ENCODE measurements around the gene ASPSCR1. TPM values are rescaled to one million over a fixed set of nuclear protein-coding genes. Genes with fewer than 3 reads are reported as not detected.

The ASPSCR1 gene
- total and polyA plus RNA-seq, 2 of the 13 experiments (the other 11 are each of a cell fraction or from before 2014, with no cell fraction given): 274 to 314 TPM

- TF ChIP-seq ARHGAP35 (CRISPR knock-in tag; IDR thresholded peaks at IDR 0.05; ENCODE audit: borderline replicate concordance) (no peak), SKI (IDR thresholded peaks at IDR 0.05; ENCODE audit: partially characterized antibody) (no peak), BCL6 (CRISPR knock-in tag; IDR thresholded peaks at IDR 0.05) (peak; percentile 50; the same call in 1 of the 2 replicates), ZNF800 (CRISPR knock-in tag; IDR thresholded peaks at IDR 0.05) (no peak), ZSCAN5A (CRISPR knock-in tag; IDR thresholded peaks at IDR 0.05; ENCODE audit: borderline replicate concordance) (no peak), SNAI1 (CRISPR knock-in tag; IDR thresholded peaks at IDR 0.05; ENCODE audit: borderline replicate concordance) (no peak), ZNF850 (CRISPR knock-in tag; conservative IDR thresholded peaks at IDR 0.05) (no peak), ZNF775 (CRISPR knock-in tag; IDR thresholded peaks at IDR 0.05; ENCODE audit: borderline replicate concordance) (no peak), DRAP1 (CRISPR knock-in tag; IDR thresholded peaks at IDR 0.05) (no peak), ZNF878 (CRISPR knock-in tag; IDR thresholded peaks at IDR 0.05) (no peak), PCBP2 (optimal IDR thresholded peaks at IDR 0.05; ENCODE audit: low read depth, low read length, poor library complexity, severe bottlenecking) (no peak), PBX3 (CRISPR knock-in tag; IDR thresholded peaks at IDR 0.05; ENCODE audit: borderline replicate concordance) (no peak), HDAC1 (CRISPR knock-in tag; IDR thresholded peaks at IDR 0.05) (peak; percentile 64), ZFX (CRISPR knock-in tag; IDR thresholded peaks at IDR 0.05; ENCODE audit: low read depth) (peak; percentile 75), PPARG (CRISPR knock-in tag; conservative IDR thresholded peaks at IDR 0.05) (no peak), ZNF576 (CRISPR knock-in tag; IDR thresholded peaks at IDR 0.05) (no peak), HDAC2 (CRISPR knock-in tag; IDR thresholded peaks at IDR 0.05) (peak; percentile 68), DMAP1 (CRISPR knock-in tag; IDR thresholded peaks at IDR 0.05) (no peak), KMT2B (CRISPR knock-in tag; IDR thresholded peaks at IDR 0.05) (no peak), AGO1 (IDR thresholded peaks at IDR 0.05; ENCODE audit: low read depth, low read length, poor library complexity, severe bottlenecking) (peak; percentile 83), NONO (IDR thresholded peaks at IDR 0.05) (no peak), NONO (CRISPR knock-in tag; conservative IDR thresholded peaks at IDR 0.05) (no peak), NR2C2 (CRISPR knock-in tag; IDR thresholded peaks at IDR 0.05; ENCODE audit: borderline replicate concordance) (peak; percentile 66), CHD2 (IDR thresholded peaks at IDR 0.05; ENCODE audit: low read depth, low read length) (no peak), RFXANK (CRISPR knock-in tag; IDR thresholded peaks at IDR 0.05) (no peak), SIN3A (IDR thresholded peaks at IDR 0.05; ENCODE audit: borderline replicate concordance, low read depth, low read length) (no peak)
These were observed 36.4 kb downstream of the ASPSCR1 start (continued) for GRCh38 chr17:82013772-82014321.
